Prostate gland (tissue), 2 donors: ENCODE data around the gene NUDT19. TPM values are rescaled to one million over a fixed set of nuclear protein-coding genes. Genes with fewer than 3 reads are reported as not detected.
"Not testable (repeated sequence)": the region's sequence is repeated elsewhere in the genome, so short reads cannot be mapped to it uniquely, and the experiment has no call there.

Source experiments
- DNase-seq: peaks from one replicate; pipeline ENCODE4 v3.0.0-alpha.2; 2019; ENCODE audit warnings: low spot score
- H3K27ac ChIP-seq, 2 donors: fragments of 200-600 bp; sonication (generic); 2 replicates each; pipeline ENCODE4 v1.5.1; 2017 to 2019
- H3K27me3 ChIP-seq: fragments of 200-600 bp; sonication (generic); replicated peaks from 2 replicates; pipeline ENCODE4 v1.5.1; 2019; ENCODE audit not compliant: insufficient read depth
- H3K36me3 ChIP-seq, 2 donors: fragments of 200-600 bp; sonication (generic); 1 replicate in 1 of 2; 2 replicates in 1 of 2; pipeline versions ENCODE4 v1.5.1 to v1.8.1; 2017 to 2019
- H3K4me1 ChIP-seq: fragments of 200-600 bp; sonication (generic); replicated peaks from 2 replicates; pipeline ENCODE4 v1.5.1; 2019
- H3K4me3 ChIP-seq, 2 donors: fragments of 200-600 bp; sonication (generic); 2 replicates each; pipeline ENCODE4 v1.5.1; 2017 to 2019
- H3K9me3 ChIP-seq: fragments of 200-600 bp; sonication (generic); 2 replicates; pipeline ENCODE4 v1.5.1; 2017
- CTCF ChIP-seq, 4 experiments: fragments of 200-600 bp in 2 of 4; fragments of 450-650 bp in 2 of 4; sonication (generic) in 2 of 4; IDR thresholded peaks; 1 replicate in 3 of 4; 2 replicates in 1 of 4; pipeline ENCODE4 v1.5.1; 2016 to 2019; ENCODE audit warnings: antibody characterized with exemption in 4 of 4, mild to moderate bottlenecking in 2 of 4, moderate library complexity in 2 of 4
- POLR2A ChIP-seq: fragments of 450-650 bp; IDR thresholded peaks from one replicate; pipeline ENCODE4 v1.6.1; 2016; ENCODE audit warnings: antibody characterized with exemption, mild to moderate bottlenecking
- POLR2AphosphoS5 ChIP-seq: sonication (generic); formaldehyde crosslinking; IDR thresholded peaks from one replicate; pipeline ENCODE4 v1.6.1; 2017; ENCODE audit warnings: antibody characterized with exemption
- WGBS: methylation state at CpG from one replicate; pipeline ENCODE4 v1.1.5; 2018; 5-methylcytosine and 5-hydroxymethylcytosine counted together
- intact Hi-C: fragments of 100-400 bp; cut with DNase I; formaldehyde crosslinking; loops from one replicate; pipeline ENCODE4 v1.14.2; 2022
- total RNA-seq, 2 donors: library from RNA; depleted of rRNA; stranded (reverse); fragments of >200 nt; gene quantifications; one replicate each; pipeline ENCODE4 v1.1.0, GENCODE V29; 2016

The NUDT19 gene
- total RNA-seq, 2 donors from 2014 or later = 21.7 to 22.4 TPM

- TF ChIP-seq POLR2A (no peak), POLR2AphosphoS5 (no peak), CTCF (IDR thresholded peaks at IDR 0.05) (no peak)
- no peaks in the 10 kb centered on the region for H3K27me3 ChIP-seq
- H3K27ac ChIP-seq = no peak overlapping the region
- H3K4me3 ChIP-seq = no peak overlapping the region
- no peak for DNase-seq
- no peaks in the 10 kb centered on the region for H3K9me3 ChIP-seq
- WGBS = 89% methylated on average over 4 of the region's 4 CpGs
- intact Hi-C loops = no loop called here
- no peaks in the 10 kb centered on the region for H3K36me3 ChIP-seq
- H3K4me1 ChIP-seq = no peaks in the 10 kb centered on the region
Observed at GRCh38 chr19:32687681-32688080, 3.9 kb upstream of the NUDT19 start.

GRCh38 chr19:32688311-32688710 lies 3.3 kb upstream of the NUDT19 start:
- no peaks in the 10 kb centered on the region for H3K27me3 ChIP-seq
- no peak for DNase-seq
- intact Hi-C loops = no loop called here
- TF ChIP-seq CTCF (IDR thresholded peaks at IDR 0.05) = no peak
- no peak for TF ChIP-seq POLR2A
- no peak for TF ChIP-seq POLR2AphosphoS5
- H3K9me3 ChIP-seq = no peaks in the 10 kb centered on the region
- H3K4me3 ChIP-seq = no peak overlapping the region
- H3K36me3 ChIP-seq = no peaks in the 10 kb centered on the region
- no peak overlapping the region for H3K27ac ChIP-seq
- H3K4me1 ChIP-seq = no peaks in the 10 kb centered on the region
- WGBS = 92% methylated on average over 1 of the region's 1 CpG

- no peaks in the 10 kb centered on the region for H3K36me3 ChIP-seq
- no peaks in the 10 kb centered on the region for H3K4me1 ChIP-seq
- peak overlapping the region; percentile 61 to 77 for H3K4me3 ChIP-seq
- peak overlapping the region; percentile 69 to 91 for H3K27ac ChIP-seq
- TF ChIP-seq POLR2A = no peak
- no peak for TF ChIP-seq CTCF (IDR thresholded peaks at IDR 0.05)
- TF ChIP-seq POLR2AphosphoS5 = no peak
- intact Hi-C loops = no loop called here
- WGBS = 3% methylated on average over 92 of the region's 93 CpGs
- H3K27me3 ChIP-seq = no peaks in the 10 kb centered on the region
- DNase-seq = peak; percentile 42
- H3K9me3 ChIP-seq = no peaks in the 10 kb centered on the region
Observed at GRCh38 chr19:32691952-32692726, 518 bp downstream of the NUDT19 start.

- peak overlapping the region; percentile 69 to 91 for H3K27ac ChIP-seq
- no peaks in the 10 kb centered on the region for H3K36me3 ChIP-seq
- intact Hi-C loops = no loop called here
- peak overlapping the region; percentile 61 to 77 for H3K4me3 ChIP-seq
- H3K4me1 ChIP-seq = no peaks in the 10 kb centered on the region
- no peak for DNase-seq
- TF ChIP-seq POLR2A = no peak
- no peak for TF ChIP-seq POLR2AphosphoS5
- TF ChIP-seq CTCF (IDR thresholded peaks at IDR 0.05) = no peak
- no peaks in the 10 kb centered on the region for H3K27me3 ChIP-seq
- WGBS = 23% methylated on average over 7 of the region's 7 CpGs
- no peaks in the 10 kb centered on the region for H3K9me3 ChIP-seq
Observed at GRCh38 chr19:32692727-32693061, 1.1 kb downstream of the NUDT19 start.

- intact Hi-C loops, H3K4me1 ChIP-seq, H3K9me3 ChIP-seq, DNase-seq, H3K36me3 ChIP-seq, H3K27me3 ChIP-seq: not testable (repeated sequence)
- H3K4me3 ChIP-seq = peak overlapping the region; percentile 61 to 77
- 91% methylated on average over 20 of the region's 20 CpGs for WGBS
- peak overlapping the region in 1 of 2 donors; percentile 21 for H3K27ac ChIP-seq
Observed at GRCh38 chr19:32693151-32694108, 1.8 kb downstream of the NUDT19 start.

GRCh38 chr19:32694316-32694715 lies 2.7 kb downstream of the NUDT19 start:
- 37% methylated on average over 2 of the region's 2 CpGs for WGBS
- H3K27me3 ChIP-seq, intact Hi-C loops, H3K36me3 ChIP-seq, DNase-seq, H3K9me3 ChIP-seq, H3K4me1 ChIP-seq: not testable (repeated sequence)
- Histone ChIP-seq H3K27ac (peak overlapping the region in 1 of 2 donors; percentile 21), H3K4me3 (peak overlapping the region in 1 of 2 donors; percentile 18)

GRCh38 chr19:32694851-32695250 lies 3.2 kb downstream of the NUDT19 start:
- H3K36me3 ChIP-seq, H3K4me1 ChIP-seq, intact Hi-C loops, H3K27me3 ChIP-seq, H3K27ac ChIP-seq, DNase-seq, H3K9me3 ChIP-seq: not testable (repeated sequence)
- 40% methylated on average over 2 of the region's 2 CpGs for WGBS
- H3K4me3 ChIP-seq = peak overlapping the region in 1 of 2 donors; percentile 18

- WGBS = 82% methylated on average over 6 of the region's 6 CpGs
- H3K27me3 ChIP-seq, H3K27ac ChIP-seq, H3K36me3 ChIP-seq, intact Hi-C loops, H3K9me3 ChIP-seq, H3K4me1 ChIP-seq, H3K4me3 ChIP-seq, DNase-seq: not testable (repeated sequence)
Observed at GRCh38 chr19:32695506-32695905, 3.9 kb downstream of the NUDT19 start.
